LNCaP clone FGC (cell line): ENCODE measurements around the gene QKI.

Source experiments
- DNase-seq: peaks from one replicate; pipeline ENCODE4 v3.0.0-alpha.2; 2011; ENCODE audit warnings: low read depth
- H3K4me3 ChIP-seq: 2 replicates; pipeline ENCODE4 v1.5.1; 2011; ENCODE audit warnings: mild to moderate bottlenecking, low read depth, low read length, control low read depth
- TF ChIP-seq, protein P1 (sequence below): IDR thresholded peaks from 2 replicates; pipeline ENCODE4 v1.5.1; 2012; ENCODE audit warnings: mild to moderate bottlenecking; ENCODE audit not compliant: control insufficient read depth, insufficient read depth; ENCODE audit errors: extremely low read depth

Gene QKI

DNA sequence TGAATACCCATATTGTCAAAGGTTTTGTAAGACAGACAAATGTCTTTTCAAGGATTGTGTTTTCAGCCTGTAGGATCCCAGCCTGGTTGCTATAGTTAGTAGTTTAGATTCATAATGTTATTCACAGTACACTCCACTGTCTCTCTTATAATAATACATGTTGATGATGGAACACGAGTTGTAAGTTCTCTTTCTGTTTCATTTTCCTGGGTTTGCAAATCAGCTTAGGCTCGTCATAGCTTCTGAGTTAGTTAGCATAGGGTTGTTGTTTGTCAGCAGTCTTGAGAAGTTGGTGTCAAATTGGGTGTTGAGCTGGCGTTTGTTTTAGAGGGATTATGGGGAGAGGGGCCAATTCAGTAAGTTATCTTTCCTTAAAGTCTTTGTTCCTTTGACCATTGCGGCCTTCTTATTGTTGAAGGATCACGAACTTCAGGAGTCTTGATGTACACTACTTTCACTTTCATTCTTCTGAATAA is 45.8 kb downstream of the QKI start:
- DNase-seq, result no peak
- TF ChIP-seq, protein P1, sequence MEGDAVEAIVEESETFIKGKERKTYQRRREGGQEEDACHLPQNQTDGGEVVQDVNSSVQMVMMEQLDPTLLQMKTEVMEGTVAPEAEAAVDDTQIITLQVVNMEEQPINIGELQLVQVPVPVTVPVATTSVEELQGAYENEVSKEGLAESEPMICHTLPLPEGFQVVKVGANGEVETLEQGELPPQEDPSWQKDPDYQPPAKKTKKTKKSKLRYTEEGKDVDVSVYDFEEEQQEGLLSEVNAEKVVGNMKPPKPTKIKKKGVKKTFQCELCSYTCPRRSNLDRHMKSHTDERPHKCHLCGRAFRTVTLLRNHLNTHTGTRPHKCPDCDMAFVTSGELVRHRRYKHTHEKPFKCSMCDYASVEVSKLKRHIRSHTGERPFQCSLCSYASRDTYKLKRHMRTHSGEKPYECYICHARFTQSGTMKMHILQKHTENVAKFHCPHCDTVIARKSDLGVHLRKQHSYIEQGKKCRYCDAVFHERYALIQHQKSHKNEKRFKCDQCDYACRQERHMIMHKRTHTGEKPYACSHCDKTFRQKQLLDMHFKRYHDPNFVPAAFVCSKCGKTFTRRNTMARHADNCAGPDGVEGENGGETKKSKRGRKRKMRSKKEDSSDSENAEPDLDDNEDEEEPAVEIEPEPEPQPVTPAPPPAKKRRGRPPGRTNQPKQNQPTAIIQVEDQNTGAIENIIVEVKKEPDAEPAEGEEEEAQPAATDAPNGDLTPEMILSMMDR, result no peak
- no peak overlapping the region for H3K4me3 ChIP-seq

DNA sequence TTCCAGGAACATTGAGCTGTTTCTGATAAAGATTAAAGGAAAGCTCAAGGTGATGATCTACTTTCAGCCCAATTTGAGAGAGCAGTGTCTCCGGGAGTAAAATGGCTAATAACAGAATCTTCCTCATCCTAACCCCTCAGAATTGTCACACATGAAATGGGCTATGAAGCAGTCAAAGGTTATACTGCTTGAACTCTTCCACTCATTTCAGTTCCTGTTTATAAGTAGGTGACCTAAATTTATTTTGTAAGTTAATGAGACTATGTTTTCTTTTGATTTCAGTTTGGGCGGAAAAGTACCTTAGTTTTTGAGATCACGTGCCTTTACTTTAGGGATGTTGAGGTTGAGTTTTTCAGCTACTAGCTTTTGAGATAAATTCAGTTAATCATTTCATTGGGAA is 47.2 kb downstream of the QKI start:
- TF ChIP-seq, protein P1, result no peak
- no peak overlapping the region for H3K4me3 ChIP-seq
- DNase-seq, result no peak

- no peak for DNase-seq
- no peak overlapping the region for H3K4me3 ChIP-seq
- TF ChIP-seq, protein P1, result no peak
Observed at GRCh38 chr6:163463180-163463579, 48.7 kb downstream of the QKI start.

DNA sequence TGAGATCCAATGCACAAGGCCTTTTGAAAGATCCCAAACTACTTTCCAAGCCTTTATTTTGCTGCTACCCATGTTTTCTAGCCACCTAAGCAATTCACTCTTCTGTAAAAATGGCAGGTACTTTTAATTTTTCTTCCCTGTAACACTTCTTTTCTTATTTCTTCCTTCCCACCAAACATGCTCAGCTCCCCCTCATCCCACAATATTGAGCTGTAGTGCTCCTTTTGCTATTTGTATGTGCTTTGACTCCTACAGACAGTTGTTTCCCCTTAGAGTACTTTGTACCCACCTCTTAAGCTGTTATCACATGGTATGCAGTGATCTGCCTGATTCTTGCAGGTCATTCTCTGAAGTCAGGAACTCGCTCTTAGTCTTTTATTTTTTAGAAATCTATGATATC is 49.3 kb downstream of the QKI start:
- no peak overlapping the region for H3K4me3 ChIP-seq
- TF ChIP-seq, protein P1, result no peak
- no peak for DNase-seq

- DNase-seq, result no peak
- TF ChIP-seq, protein P1, result no peak
- no peak overlapping the region for H3K4me3 ChIP-seq
Observed at GRCh38 chr6:163466839-163467390, 52.4 kb downstream of the QKI start.

DNA sequence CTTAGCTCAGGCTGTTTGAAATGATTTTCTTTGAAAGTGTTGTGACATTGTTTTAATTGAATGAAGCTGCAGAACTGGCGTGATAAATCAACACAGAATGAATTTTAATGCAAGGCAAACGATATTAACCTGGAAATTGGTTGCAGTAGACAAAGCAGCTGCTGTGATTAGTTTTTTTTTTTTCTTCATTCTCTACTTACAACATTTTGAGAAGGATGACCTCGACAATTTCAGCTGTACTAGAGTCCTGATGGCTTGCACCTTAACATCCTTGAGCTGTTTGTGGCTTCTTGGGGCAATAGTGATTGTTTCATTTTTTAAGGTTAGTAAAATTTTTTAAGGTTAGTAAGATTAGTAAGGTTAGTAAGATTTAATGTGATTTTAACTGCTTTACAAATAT is 54.2 kb downstream of the QKI start:
- no peak overlapping the region for H3K4me3 ChIP-seq
- DNase-seq, result no peak
- TF ChIP-seq, protein P1, result no peak

DNA sequence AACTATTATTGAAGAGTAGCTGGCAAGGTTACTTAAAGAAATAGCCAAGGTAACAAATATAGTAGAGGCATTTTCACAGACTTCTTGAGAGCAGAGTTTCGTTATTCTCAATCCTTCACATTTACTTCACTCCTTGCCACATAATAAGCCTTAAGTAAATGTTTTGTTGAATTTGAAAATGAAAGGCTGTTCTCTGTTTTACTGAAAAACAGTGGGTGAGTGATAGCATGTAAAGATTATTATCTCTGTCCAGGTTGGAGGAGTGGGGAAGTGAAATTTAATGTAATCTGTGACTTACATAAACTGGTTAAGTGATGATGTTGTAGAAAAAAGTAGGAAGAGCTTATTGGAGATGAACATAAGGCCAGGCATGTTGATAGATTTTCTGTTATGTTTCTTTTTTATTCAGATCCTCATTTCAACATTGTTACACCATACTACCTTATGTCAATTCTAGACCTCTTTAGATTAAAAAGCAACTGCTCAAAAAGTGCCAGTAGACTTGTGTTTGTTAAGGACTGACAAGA is 55.0 kb downstream of the QKI start:
- TF ChIP-seq, protein P1, result no peak
- no peak for DNase-seq
- no peak overlapping the region for H3K4me3 ChIP-seq
